Nephron (organoid): ENCODE results near the gene TTLL5.

Source experiments
- H3K27ac Mint-ChIP-seq, 3 experiments: 2 replicates each; pipeline ENCODE4 v1.8.0; 2020; ENCODE audit warnings: mixed read lengths in 3 of 3, mild to moderate bottlenecking in 2 of 3, moderate library complexity in 1 of 3
- H3K27me3 Mint-ChIP-seq: 2 replicates; pipeline ENCODE4 v1.8.0; 2021; ENCODE audit warnings: low read depth, mild to moderate bottlenecking, moderate library complexity, mixed read lengths
- H3K36me3 Mint-ChIP-seq: 2 replicates; pipeline ENCODE4 v1.8.0; 2020; ENCODE audit warnings: low read depth, mixed read lengths
- H3K4me1 Mint-ChIP-seq: 2 replicates; pipeline ENCODE4 v1.8.0; 2020; ENCODE audit warnings: mixed read lengths
- H3K4me3 Mint-ChIP-seq, 3 experiments: 2 replicates each; pipeline ENCODE4 v1.8.0; 2020; ENCODE audit warnings: mild to moderate bottlenecking in 3 of 3, mixed read lengths in 3 of 3, moderate library complexity in 2 of 3
- H3K9me3 Mint-ChIP-seq: 2 replicates; pipeline ENCODE4 v1.8.0; 2020; ENCODE audit warnings: mixed read lengths
- TF ChIP-seq, protein P1 (sequence below), 3 experiments: fragments of 200-600 bp; sonication (generic); IDR thresholded peaks; one replicate each; pipeline ENCODE4 v1.5.0; 2021; ENCODE audit warnings: antibody characterized with exemption in 3 of 3; ENCODE audit not compliant: unreplicated experiment in 3 of 3

TTLL5 gene

DNA sequence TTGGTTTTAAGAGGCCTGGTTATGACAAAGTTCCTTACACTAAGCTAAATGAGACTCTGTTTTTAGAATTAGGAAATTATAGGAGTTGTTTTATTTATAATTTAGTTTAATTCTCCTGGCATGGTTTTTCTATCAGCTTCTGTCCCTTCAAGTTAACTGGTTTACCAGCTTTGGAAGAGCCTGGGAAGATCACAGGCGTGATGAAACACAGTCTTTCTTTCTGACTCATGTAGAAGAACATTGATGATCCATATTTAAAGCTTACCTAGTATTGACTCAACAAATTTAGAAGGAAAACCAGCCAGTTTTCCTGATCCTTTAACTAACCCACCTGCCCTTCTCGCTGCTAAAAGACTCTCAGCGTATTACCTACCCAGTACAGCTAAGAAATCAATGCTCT is 165.6 kb downstream of the TTLL5 start:
- TF ChIP-seq, protein P1, sequence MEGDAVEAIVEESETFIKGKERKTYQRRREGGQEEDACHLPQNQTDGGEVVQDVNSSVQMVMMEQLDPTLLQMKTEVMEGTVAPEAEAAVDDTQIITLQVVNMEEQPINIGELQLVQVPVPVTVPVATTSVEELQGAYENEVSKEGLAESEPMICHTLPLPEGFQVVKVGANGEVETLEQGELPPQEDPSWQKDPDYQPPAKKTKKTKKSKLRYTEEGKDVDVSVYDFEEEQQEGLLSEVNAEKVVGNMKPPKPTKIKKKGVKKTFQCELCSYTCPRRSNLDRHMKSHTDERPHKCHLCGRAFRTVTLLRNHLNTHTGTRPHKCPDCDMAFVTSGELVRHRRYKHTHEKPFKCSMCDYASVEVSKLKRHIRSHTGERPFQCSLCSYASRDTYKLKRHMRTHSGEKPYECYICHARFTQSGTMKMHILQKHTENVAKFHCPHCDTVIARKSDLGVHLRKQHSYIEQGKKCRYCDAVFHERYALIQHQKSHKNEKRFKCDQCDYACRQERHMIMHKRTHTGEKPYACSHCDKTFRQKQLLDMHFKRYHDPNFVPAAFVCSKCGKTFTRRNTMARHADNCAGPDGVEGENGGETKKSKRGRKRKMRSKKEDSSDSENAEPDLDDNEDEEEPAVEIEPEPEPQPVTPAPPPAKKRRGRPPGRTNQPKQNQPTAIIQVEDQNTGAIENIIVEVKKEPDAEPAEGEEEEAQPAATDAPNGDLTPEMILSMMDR (IDR thresholded peaks at IDR 0.05; ENCODE audit: unreplicated experiment in 3 of 3), result no peak
- H3K4me3 Mint-ChIP-seq, result no peak overlapping the region
- no peaks in the 10 kb centered on the region for H3K9me3 Mint-ChIP-seq
- peaks cover 3% of the 10 kb centered on the region for H3K36me3 Mint-ChIP-seq
- peaks cover 62% of the 10 kb centered on the region for H3K4me1 Mint-ChIP-seq
- H3K27ac Mint-ChIP-seq, result peak overlapping the region; percentile 38 to 99 (median 82)
- H3K27me3 Mint-ChIP-seq, result no peaks in the 10 kb centered on the region

DNA sequence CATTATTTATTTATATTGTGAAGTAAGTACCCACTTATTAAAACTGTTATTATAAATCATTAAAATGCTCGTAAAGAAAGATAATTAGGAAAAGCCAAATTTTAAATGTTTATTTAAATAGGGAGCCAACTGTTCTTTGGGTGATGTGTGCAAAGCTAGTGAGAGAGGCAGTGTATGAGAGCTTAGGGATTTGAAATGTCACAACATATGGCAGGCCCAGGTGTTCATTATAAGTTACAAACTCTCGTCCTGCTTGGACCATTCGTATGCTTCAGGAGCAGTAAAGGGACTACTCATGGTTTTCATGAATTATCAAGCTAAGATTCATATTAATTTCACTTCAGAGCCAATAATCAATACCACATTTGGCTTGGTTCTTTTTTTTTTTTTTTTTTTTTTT is 166.3 kb downstream of the TTLL5 start:
- Mint-ChIP-seq H3K4me1 (peaks cover 62% of the 10 kb centered on the region), H3K4me3 (no peak overlapping the region), H3K9me3 (no peaks in the 10 kb centered on the region), H3K36me3 (no peaks in the 10 kb centered on the region), H3K27ac (peak overlapping the region in 2 of 3 experiments; percentile 82 to 99), H3K27me3 (no peaks in the 10 kb centered on the region)
- TF ChIP-seq, protein P1 (IDR thresholded peaks at IDR 0.05; ENCODE audit: unreplicated experiment in 3 of 3), result no peak

DNA sequence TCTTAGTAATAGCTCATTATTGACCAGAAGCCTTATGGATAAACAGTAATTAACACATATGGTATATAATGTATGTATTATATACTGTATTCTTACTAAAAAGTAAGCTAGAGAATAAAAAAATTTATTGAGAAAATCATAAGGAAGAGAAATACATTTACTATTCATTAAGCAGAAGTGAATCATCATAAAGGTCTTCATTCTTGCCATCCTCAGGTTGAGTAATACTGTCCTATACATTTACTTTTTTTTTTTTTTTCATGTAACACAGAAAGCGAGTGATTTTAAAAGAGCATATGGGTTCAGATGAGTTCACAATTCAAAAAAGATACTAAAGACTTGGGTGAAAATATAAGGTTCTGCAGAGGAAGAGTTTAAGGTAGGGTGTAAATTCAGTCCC is 168.3 kb downstream of the TTLL5 start:
- Mint-ChIP-seq H3K27ac (no peak overlapping the region), H3K36me3 (peaks cover 10% of the 10 kb centered on the region), H3K9me3 (no peaks in the 10 kb centered on the region), H3K4me3 (no peak overlapping the region), H3K4me1 (peaks cover 52% of the 10 kb centered on the region), H3K27me3 (no peaks in the 10 kb centered on the region)
- TF ChIP-seq, protein P1 (IDR thresholded peaks at IDR 0.05; ENCODE audit: unreplicated experiment in 3 of 3), result no peak

DNA sequence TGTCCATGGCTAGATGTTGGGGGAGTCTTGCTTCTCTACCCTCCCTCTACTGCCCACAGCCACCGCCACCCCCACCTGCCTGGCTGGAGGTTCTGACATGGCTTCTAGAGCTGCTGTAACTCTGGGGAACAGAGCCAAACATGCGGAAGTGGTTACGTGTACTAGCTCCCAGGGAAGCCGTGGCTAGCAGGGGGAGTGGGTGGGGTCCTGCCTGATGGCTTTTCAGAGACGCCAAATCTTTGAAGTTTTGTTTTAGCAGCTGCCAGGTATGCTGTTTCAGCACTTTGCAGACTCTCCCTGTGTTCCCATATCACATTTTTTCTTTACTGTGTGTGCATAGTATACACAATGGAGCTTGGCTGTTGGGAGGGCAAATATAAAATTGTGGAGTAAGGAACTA is 170.4 kb downstream of the TTLL5 start:
- Mint-ChIP-seq H3K36me3 (peaks cover 15% of the 10 kb centered on the region), H3K27ac (peak overlapping the region; percentile 70 to 84 (median 70)), H3K4me1 (peaks cover 31% of the 10 kb centered on the region), H3K4me3 (no peak overlapping the region), H3K27me3 (no peaks in the 10 kb centered on the region), H3K9me3 (no peaks in the 10 kb centered on the region)
- TF ChIP-seq, protein P1 (IDR thresholded peaks at IDR 0.05; ENCODE audit: unreplicated experiment in 3 of 3), result no peak

DNA sequence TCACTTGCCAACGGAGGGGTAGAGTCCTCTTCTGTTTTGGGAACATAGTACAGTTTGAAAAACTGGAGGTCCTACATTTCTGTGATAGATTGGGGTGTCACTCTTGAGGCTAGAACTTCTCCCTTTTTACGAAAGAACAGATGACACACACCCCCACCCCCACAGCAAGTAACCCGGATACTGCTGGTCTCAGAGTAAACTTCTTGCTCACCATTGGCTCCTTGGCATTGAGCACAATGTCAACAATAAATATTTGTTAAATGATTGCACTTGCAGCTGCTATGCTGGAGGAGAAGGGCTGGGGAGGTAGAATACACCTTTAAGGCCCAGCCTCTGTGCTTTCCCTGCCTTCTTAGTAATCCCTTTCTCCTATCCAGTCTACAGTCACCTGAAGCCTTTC is 170.9 kb downstream of the TTLL5 start:
- no peaks in the 10 kb centered on the region for H3K27me3 Mint-ChIP-seq
- H3K27ac Mint-ChIP-seq, result peak overlapping the region; percentile 70 to 84 (median 70)
- H3K9me3 Mint-ChIP-seq, result no peaks in the 10 kb centered on the region
- H3K4me1 Mint-ChIP-seq, result peaks cover 26% of the 10 kb centered on the region
- no peak overlapping the region for H3K4me3 Mint-ChIP-seq
- TF ChIP-seq, protein P1 (IDR thresholded peaks at IDR 0.05; ENCODE audit: unreplicated experiment in 3 of 3), result no peak
- H3K36me3 Mint-ChIP-seq, result peaks cover 15% of the 10 kb centered on the region

DNA sequence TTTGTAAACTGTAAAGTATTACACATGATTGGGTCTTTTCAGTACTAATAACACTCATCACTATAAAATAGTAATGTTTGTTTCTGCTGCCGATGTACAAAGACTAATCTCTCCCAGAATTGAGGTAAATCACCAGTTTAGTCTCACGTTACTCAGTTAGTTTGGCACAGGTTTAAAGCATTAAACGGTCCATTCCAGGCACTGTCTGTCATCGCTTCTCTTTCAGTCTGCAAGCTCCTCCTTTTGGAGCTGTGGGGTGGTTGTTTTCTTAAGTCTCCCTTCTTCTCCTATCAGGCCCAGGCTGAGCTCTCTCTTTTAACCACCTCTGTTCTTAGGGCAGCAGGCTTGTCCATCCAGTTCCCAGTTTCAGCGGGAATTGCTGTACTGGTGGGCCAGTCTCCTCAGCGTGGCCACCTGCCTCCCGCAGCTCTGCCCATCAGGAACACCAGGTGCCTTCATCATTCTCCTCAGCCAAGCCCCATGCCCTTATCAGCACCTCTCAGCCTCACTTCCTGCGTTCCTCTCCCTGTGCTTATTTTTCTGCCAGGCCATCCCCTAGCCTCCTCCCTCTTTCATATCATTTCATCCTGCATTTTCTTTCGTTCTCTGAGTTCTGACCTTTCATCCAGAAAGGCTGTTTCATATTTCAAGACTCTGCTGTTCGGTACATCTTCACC is 171.7 kb downstream of the TTLL5 start:
- Mint-ChIP-seq H3K9me3 (no peaks in the 10 kb centered on the region), H3K4me1 (peaks cover 25% of the 10 kb centered on the region)

More for the DNA sequence above, 171.7 kb downstream of the TTLL5 start:
- H3K27ac Mint-ChIP-seq, result peak overlapping the region; percentile 70 to 84 (median 70)
- no peaks in the 10 kb centered on the region for H3K27me3 Mint-ChIP-seq
- peak overlapping the region in 1 of 3 experiments; percentile 0 for H3K4me3 Mint-ChIP-seq
- TF ChIP-seq, protein P1 (IDR thresholded peaks at IDR 0.05; ENCODE audit: unreplicated experiment in 3 of 3), result no peak
- peaks cover 21% of the 10 kb centered on the region for H3K36me3 Mint-ChIP-seq
